B cell (primary cell): ENCODE data around the gene SERPINA4. TPM values are rescaled to one million over a fixed set of nuclear protein-coding genes. Genes with fewer than 3 reads are reported as not detected.

Experiments
- ATAC-seq: fragments of 200-7000 bp; cut with Tn5 transposase; one replicate; pipeline ENCODE4 v1.10.0; 2021; ENCODE audit warnings: low read depth, mild to moderate bottlenecking, moderate number of reproducible peaks, moderate library complexity
- CTCF ChIA-PET: fragments of 350-600 bp; sonication (Branson Sonifier 250); formaldehyde crosslinking; loops from one replicate; lab custom pipeline; 2021; ENCODE audit warnings: antibody characterized with exemption, inconsistent platforms; lab: Charles Lee
- POLR2A ChIA-PET: fragments of 350-600 bp; sonication (Branson Sonifier 250); formaldehyde crosslinking; loops from one replicate; lab custom pipeline; 2021; ENCODE audit warnings: antibody characterized with exemption; lab: Charles Lee
- DNase-seq: peaks from one replicate; pipeline ENCODE4 v3.0.0; 2013
- H2AFZ ChIP-seq: 2 replicates; pipeline ENCODE4 v1.6.1; 2012; ENCODE audit warnings: mild to moderate bottlenecking, low read depth, low read length; ENCODE audit not compliant: insufficient read depth, poor library complexity, severe bottlenecking
- H3K27ac ChIP-seq, 2 donors: 1 replicate in 1 of 2; 2 replicates in 1 of 2; pipeline ENCODE4 v1.5.1; 2012 to 2013; ENCODE audit warnings: low read length in 2 of 2, mild to moderate bottlenecking in 2 of 2, moderate library complexity in 1 of 2
- H3K27me3 ChIP-seq, 4 experiments: fragments of 200-600 bp in 1 of 4; sonication (generic) in 1 of 4; replicated peaks in 1 of 4; 1 replicate in 2 of 4; 2 replicates in 2 of 4; pipeline versions ENCODE4 v1.6.1 to v1.7.0; 2013 to 2016; ENCODE audit warnings: low read length in 3 of 4, mild to moderate bottlenecking in 2 of 4, mixed read lengths in 1 of 4, moderate library complexity in 1 of 4; ENCODE audit not compliant: insufficient read depth in 4 of 4, control insufficient read depth in 3 of 4; ENCODE audit errors: control extremely low read depth in 1 of 4
- H3K36me3 ChIP-seq, 2 experiments: replicated peaks in 1 of 2; 1 replicate in 1 of 2; 2 replicates in 1 of 2; pipeline versions ENCODE4 v1.6.1 to v1.7.1; 2013; ENCODE audit warnings: low read length in 1 of 2; ENCODE audit not compliant: insufficient read depth in 2 of 2, control insufficient read depth in 1 of 2; ENCODE audit errors: control extremely low read depth in 1 of 2, extremely low read depth in 1 of 2
- H3K4me1 ChIP-seq, 2 donors: fragments of 200-600 bp in 1 of 2; sonication (generic) in 1 of 2; 1 replicate in 1 of 2; 2 replicates in 1 of 2; pipeline versions ENCODE4 v1.5.1 to v1.6.1; 2013 to 2017; ENCODE audit warnings: low read length in 2 of 2; ENCODE audit not compliant: control insufficient read depth in 2 of 2, insufficient read depth in 2 of 2
- H3K4me2 ChIP-seq: replicated peaks from 2 replicates; pipeline ENCODE3; 2012; ENCODE audit warnings: mild to moderate bottlenecking, low read depth, low read length; ENCODE audit not compliant: poor library complexity, severe bottlenecking
- H3K4me3 ChIP-seq, 5 experiments: fragments of 200-600 bp in 1 of 5; sonication (generic) in 1 of 5; 1 replicate in 3 of 5; 2 replicates in 2 of 5; pipeline versions ENCODE4 v1.5.1 to v1.7.0; 2011 to 2016; ENCODE audit warnings: low read length in 4 of 5, mild to moderate bottlenecking in 4 of 5, low read depth in 2 of 5, control low read depth in 1 of 5, moderate library complexity in 1 of 5; ENCODE audit not compliant: insufficient read depth in 1 of 5; ENCODE audit errors: control extremely low read depth in 1 of 5, extremely low read depth in 1 of 5
- H3K79me2 ChIP-seq: fragments of 200-600 bp; sonication (generic); one replicate; pipeline ENCODE4 v1.6.0; 2016; ENCODE audit warnings: low read length; ENCODE audit not compliant: control insufficient read depth, insufficient read depth
- H3K9ac ChIP-seq: fragments of 200-600 bp; sonication (generic); 2 replicates; pipeline ENCODE4 v1.6.1; 2017; ENCODE audit warnings: mild to moderate bottlenecking, low read length, moderate library complexity
- H3K9me3 ChIP-seq, 3 donors: one replicate each; pipeline versions ENCODE4 v1.6.1 to v1.7.1; 2013; ENCODE audit warnings: low read length in 2 of 3; ENCODE audit not compliant: control insufficient read depth in 2 of 3, insufficient read depth in 1 of 3; ENCODE audit errors: control extremely low read depth in 1 of 3
- H4K20me1 ChIP-seq: 2 replicates; pipeline ENCODE4 v1.6.0; 2012; ENCODE audit warnings: mild to moderate bottlenecking, low read length; ENCODE audit not compliant: insufficient read depth, control insufficient read depth, poor library complexity, severe bottlenecking
- H3K27ac Mint-ChIP-seq: one replicate; pipeline ENCODE4 v1.8.0; 2021; ENCODE audit warnings: mixed read lengths
- H3K27me3 Mint-ChIP-seq: one replicate; pipeline ENCODE4 v1.8.0; 2021; ENCODE audit warnings: mixed read lengths
- H3K4me1 Mint-ChIP-seq: one replicate; pipeline ENCODE4 v1.8.0; 2021; ENCODE audit warnings: mixed read lengths
- H3K4me3 Mint-ChIP-seq: one replicate; pipeline ENCODE4 v1.8.0; 2021; ENCODE audit warnings: mixed read lengths
- H3K9me3 Mint-ChIP-seq: one replicate; pipeline ENCODE4 v1.8.0; 2022; ENCODE audit warnings: mixed read lengths; ENCODE audit not compliant: insufficient read depth
- CTCF ChIP-seq: fragments of 200-600 bp; IDR thresholded peaks from one replicate; pipeline ENCODE4 v1.8.0; 2022; ENCODE audit warnings: antibody characterized with exemption, mild to moderate bottlenecking
- EZH2 ChIP-seq: IDR thresholded peaks from 2 replicates; pipeline ENCODE4 v1.6.1; 2012; ENCODE audit warnings: borderline replicate concordance, low read depth, mild to moderate bottlenecking, moderate library complexity, low read length; ENCODE audit not compliant: insufficient read depth, poor library complexity, severe bottlenecking
- WGBS: methylation state at CpG from one replicate; pipeline ENCODE4 v1.1.5; 2013; ENCODE audit warnings: missing lambda C conversion rate; ENCODE audit not compliant: insufficient coverage; 5-methylcytosine and 5-hydroxymethylcytosine counted together
- intact Hi-C: fragments of 100-400 bp; cut with micrococcal nuclease; formaldehyde crosslinking; loops from one replicate; pipeline ENCODE4 v1.10.0; 2022
- polyA plus RNA-seq: library from polyadenylated mRNA; depleted of rRNA; stranded (reverse); fragments of >200 nt; gene quantifications from 2 replicates; pipeline ENCODE4 v1.2.3, GENCODE V29; 2012
- total RNA-seq, 2 donors: library from RNA; stranded (reverse); fragments of 120-200 nt in 1 of 2; gene quantifications; 1 replicate in 1 of 2; 2 replicates in 1 of 2; pipeline versions ENCODE4 v1.2.3 to v1.2.4, GENCODE V29; 2013 to 2022

Gene SERPINA4
- total and polyA plus RNA-seq, 2 donors (not counting 1 experiment from before 2014, with no cell fraction given): not detected

- Histone ChIP-seq H3K36me3 (no peaks in the 10 kb centered on the region), H3K27ac (no peak overlapping the region), H3K4me1 (no peaks in the 10 kb centered on the region), H3K79me2 (no peaks in the 10 kb centered on the region), H3K4me2 (no peak overlapping the region), H3K4me3 (no peak overlapping the region), H3K27me3 (no peaks in the 10 kb centered on the region), H3K9ac (no peak overlapping the region), H4K20me1 (no peaks in the 10 kb centered on the region), H3K9me3 (peaks cover 0 to 8% (median 0%) of the 10 kb centered on the region in 3 donors), H2AFZ (no peak overlapping the region)
- ATAC-seq: no peak
- 79% methylated on average over 3 of the region's 6 CpGs for WGBS
- H3K27me3 Mint-ChIP-seq: peaks cover 3% of the 10 kb centered on the region
- H3K27ac Mint-ChIP-seq: no peak overlapping the region
- H3K9me3 Mint-ChIP-seq: no peaks in the 10 kb centered on the region
- no peak for TF ChIP-seq EZH2
- DNase-seq: no peak
- no peaks in the 10 kb centered on the region for H3K4me1 Mint-ChIP-seq
- ChIA-PET POLR2A (no interaction called here), CTCF (no interaction called here)
- H3K4me3 Mint-ChIP-seq: no peak overlapping the region
- intact Hi-C loops: no loop called here
Observed at GRCh38 chr14:94578712-94579111, 17.5 kb downstream of the SERPINA4 start.

- H3K79me2 ChIP-seq: no peaks in the 10 kb centered on the region
- DNase-seq (no peak), ATAC-seq (no peak)
- H3K4me2 ChIP-seq: no peak within 1 kb of the TSS
- no peaks in the 10 kb centered on the region for H3K27me3 ChIP-seq
- Mint-ChIP-seq H3K4me3 (no peak within 1 kb of the TSS), H3K27ac (no peak within 1 kb of the TSS), H3K27me3 (peaks cover 3% of the 10 kb centered on the region), H3K4me1 (no peaks in the 10 kb centered on the region), H3K9me3 (no peaks in the 10 kb centered on the region)
- no peaks in the 10 kb centered on the region for H3K4me1 ChIP-seq
- no peak within 1 kb of the TSS for H2AFZ ChIP-seq
- 41% methylated on average over 16 of the region's 18 CpGs for WGBS
- intact Hi-C loops: no loop called here
- ChIA-PET POLR2A (no interaction called here), CTCF (no interaction called here)
- H3K4me3 ChIP-seq: no peak within 1 kb of the TSS
- H3K9ac ChIP-seq: no peak within 1 kb of the TSS
- H3K9me3 ChIP-seq: peaks cover 0 to 4% (median 0%) of the 10 kb centered on the region in 3 donors
- TF ChIP-seq EZH2 (no peak), CTCF (no peak)
- H3K36me3 ChIP-seq: no peaks in the 10 kb centered on the region
- H3K27ac ChIP-seq: no peak within 1 kb of the TSS
- no peaks in the 10 kb centered on the region for H4K20me1 ChIP-seq
Observed at GRCh38 chr14:94581127-94581999, 20.1 kb downstream of the SERPINA4 start, which contains the start of gene SERPINA5. SERPINA5 (plus strand) TSS chr14:94581426; CDS start chr14:94587363, 5,937 bp downstream.
